GM23248 (cell line): ENCODE data around the gene IL17REL.

Experiments used
- EZH2 ChIP-seq: fragments of 200-600 bp; sonication (generic); IDR thresholded peaks from 2 replicates; pipeline ENCODE4 v1.6.1; 2018; ENCODE audit warnings: antibody characterized with exemption, mild to moderate bottlenecking; ENCODE audit not compliant: insufficient read depth, poor library complexity, severe bottlenecking
- EZH2phosphoT487 ChIP-seq: fragments of 200-600 bp; sonication (generic); IDR thresholded peaks from 2 replicates; pipeline ENCODE4 v1.6.1; 2018; ENCODE audit warnings: antibody characterized with exemption, moderate library complexity, mild to moderate bottlenecking, low read depth; ENCODE audit not compliant: insufficient read depth

DNA sequence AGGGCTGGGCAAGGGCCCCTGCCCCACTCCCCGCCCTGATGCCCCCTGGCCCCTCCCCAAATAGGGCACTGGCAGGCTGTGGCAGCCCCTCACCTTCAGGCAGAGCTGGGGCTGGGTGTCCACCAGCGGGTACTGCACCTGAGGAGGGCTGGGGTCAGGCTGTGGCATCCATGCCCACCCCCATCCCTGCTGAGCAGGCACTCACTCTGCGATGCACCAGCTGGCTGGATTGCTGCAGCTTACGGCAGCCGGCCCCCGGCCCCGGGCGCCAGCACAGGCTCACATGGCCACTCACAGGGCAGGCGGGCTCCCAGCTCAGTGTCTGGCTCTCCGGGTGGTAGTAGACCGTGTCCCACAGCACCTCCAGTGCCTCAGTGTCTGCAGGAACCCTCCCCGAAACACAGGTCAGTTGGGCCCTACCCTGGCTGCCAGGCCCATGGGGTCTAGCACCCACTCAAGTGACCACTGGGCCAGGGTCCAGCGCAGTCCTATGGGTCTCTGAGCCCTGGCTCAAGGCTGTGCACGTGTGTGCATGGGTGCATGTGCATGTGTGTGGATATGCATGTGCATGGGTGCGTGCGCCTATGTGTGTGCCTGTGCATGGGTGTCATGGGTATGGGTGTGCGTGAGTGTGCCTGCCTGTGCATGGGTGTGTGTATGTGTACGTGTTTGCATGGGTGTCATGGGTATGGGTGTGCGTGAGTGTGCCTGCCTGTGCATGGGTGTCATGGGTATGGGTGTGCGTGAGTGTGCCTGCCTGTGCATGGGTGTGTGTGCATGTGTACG, 14.4 kb downstream of the IL17REL start:
- no peak for TF ChIP-seq EZH2
- no peak for TF ChIP-seq EZH2phosphoT487
